Suprapubic skin (tissue), 4 donors: ENCODE results near the gene TBCEL. TPM values are rescaled to one million over a fixed set of nuclear protein-coding genes. Genes with fewer than 3 reads are reported as not detected.
"Not testable (repeated sequence)": the region's sequence is repeated elsewhere in the genome, so short reads cannot be mapped to it uniquely, and the experiment has no call there.

Experiments used
- DNase-seq, 2 donors: peaks; one replicate each; pipeline ENCODE4 v3.0.0-alpha.2; 2019; ENCODE audit warnings: low spot score in 2 of 2
- H3K27ac ChIP-seq: fragments of 200-600 bp; sonication (generic); one replicate; pipeline ENCODE4 v1.5.1; 2019
- H3K27me3 ChIP-seq: fragments of 200-600 bp; sonication (generic); one replicate; pipeline ENCODE4 v1.5.1; 2019
- H3K36me3 ChIP-seq: fragments of 200-600 bp; sonication (generic); one replicate; pipeline ENCODE4 v1.5.1; 2019
- H3K4me1 ChIP-seq: fragments of 200-600 bp; sonication (generic); one replicate; pipeline ENCODE4 v1.5.1; 2019
- H3K4me3 ChIP-seq: fragments of 200-600 bp; sonication (generic); one replicate; pipeline ENCODE4 v1.5.1; 2019; ENCODE audit warnings: mild to moderate bottlenecking
- H3K9me3 ChIP-seq: fragments of 200-600 bp; sonication (generic); one replicate; pipeline ENCODE4 v1.5.1; 2019
- CTCF ChIP-seq, 2 donors: fragments of 200-600 bp in 1 of 2; fragments of 450-650 bp in 1 of 2; sonication (generic) in 1 of 2; IDR thresholded peaks; one replicate each; pipeline ENCODE4 v1.5.1; 2016 to 2019; ENCODE audit warnings: antibody characterized with exemption in 2 of 2, mild to moderate bottlenecking in 1 of 2, moderate library complexity in 1 of 2
- EP300 ChIP-seq: sonication (generic); formaldehyde crosslinking; IDR thresholded peaks from one replicate; pipeline ENCODE4 v1.6.1; 2017; ENCODE audit warnings: antibody characterized with exemption
- POLR2A ChIP-seq, 2 donors: fragments of 450-650 bp; IDR thresholded peaks; one replicate each; pipeline ENCODE4 v1.6.1; 2017; ENCODE audit warnings: antibody characterized with exemption in 2 of 2, mild to moderate bottlenecking in 2 of 2, moderate library complexity in 2 of 2
- POLR2AphosphoS5 ChIP-seq, 3 donors: sonication (generic); formaldehyde crosslinking; IDR thresholded peaks; one replicate each; pipeline ENCODE4 v1.6.1; 2017; ENCODE audit warnings: antibody characterized with exemption in 3 of 3
- WGBS: methylation state at CpG from one replicate; pipeline ENCODE4 v1.1.5; 2018; 5-methylcytosine and 5-hydroxymethylcytosine counted together
- total RNA-seq, 4 donors: library from RNA; depleted of rRNA; stranded (reverse); fragments of >200 nt; gene quantifications; one replicate each; pipeline ENCODE4 v1.1.0, GENCODE V29; 2016

The TBCEL gene
- total RNA-seq, 4 donors from 2014 or later = 5.7 to 14.2 (median 9.5) TPM

GRCh38 chr11:121029813-121030445, 6.0 kb downstream of the TBCEL start:
- 72% methylated on average over 3 of the region's 3 CpGs for WGBS
- H3K36me3 ChIP-seq = no peaks in the 10 kb centered on the region

GRCh38 chr11:121031167-121031566, 7.3 kb downstream of the TBCEL start:
- 93% methylated on average over 2 of the region's 2 CpGs for WGBS
- Histone ChIP-seq H3K27ac (no peak overlapping the region), H3K9me3 (no peaks in the 10 kb centered on the region), H3K4me3 (no peak overlapping the region), H3K27me3 (no peaks in the 10 kb centered on the region), H3K4me1 (no peaks in the 10 kb centered on the region), H3K36me3 (no peaks in the 10 kb centered on the region)
- DNase-seq = no peak
- TF ChIP-seq CTCF (IDR thresholded peaks at IDR 0.05) (no peak), POLR2AphosphoS5 (IDR thresholded peaks at IDR 0.05) (no peak), POLR2A (IDR thresholded peaks at IDR 0.05) (no peak), EP300 (no peak)

More at GRCh38 chr11:121029813-121030445, 6.0 kb downstream of the TBCEL start:
- H3K27ac ChIP-seq = no peak overlapping the region
- TF ChIP-seq POLR2A (IDR thresholded peaks at IDR 0.05) (no peak), CTCF (IDR thresholded peaks at IDR 0.05) (no peak), EP300 (no peak), POLR2AphosphoS5 (IDR thresholded peaks at IDR 0.05) (no peak)
- H3K4me1 ChIP-seq = peaks cover 10% of the 10 kb centered on the region
- H3K9me3 ChIP-seq = no peaks in the 10 kb centered on the region
- no peak for DNase-seq
- H3K4me3 ChIP-seq = no peak overlapping the region
- no peaks in the 10 kb centered on the region for H3K27me3 ChIP-seq

GRCh38 chr11:121031648-121032047, 7.7 kb downstream of the TBCEL start:
- H3K36me3 ChIP-seq, H3K4me1 ChIP-seq, H3K27me3 ChIP-seq, DNase-seq, H3K4me3 ChIP-seq, H3K9me3 ChIP-seq, H3K27ac ChIP-seq: not testable (repeated sequence)
- WGBS = 100% methylated on average over 4 of the region's 4 CpGs

GRCh38 chr11:121032546-121032945, 8.6 kb downstream of the TBCEL start:
- H3K27me3 ChIP-seq = no peaks in the 10 kb centered on the region
- WGBS = 92% methylated on average over 3 of the region's 3 CpGs
- no peaks in the 10 kb centered on the region for H3K9me3 ChIP-seq
- no peak for TF ChIP-seq EP300
- no peak for TF ChIP-seq POLR2A (IDR thresholded peaks at IDR 0.05)
- no peak for TF ChIP-seq CTCF (IDR thresholded peaks at IDR 0.05)
- no peak for TF ChIP-seq POLR2AphosphoS5 (IDR thresholded peaks at IDR 0.05)
- H3K4me3 ChIP-seq = no peak overlapping the region
- no peak overlapping the region for H3K27ac ChIP-seq
- no peaks in the 10 kb centered on the region for H3K4me1 ChIP-seq
- no peak for DNase-seq
- no peaks in the 10 kb centered on the region for H3K36me3 ChIP-seq

GRCh38 chr11:121033635-121034034, 9.7 kb downstream of the TBCEL start:
- TF ChIP-seq POLR2AphosphoS5 (IDR thresholded peaks at IDR 0.05) (no peak), CTCF (IDR thresholded peaks at IDR 0.05) (no peak), EP300 (no peak), POLR2A (IDR thresholded peaks at IDR 0.05) (no peak)
- H3K36me3 ChIP-seq = no peaks in the 10 kb centered on the region
- H3K9me3 ChIP-seq = no peaks in the 10 kb centered on the region
- H3K27ac ChIP-seq = no peak overlapping the region
- no peaks in the 10 kb centered on the region for H3K27me3 ChIP-seq
- H3K4me3 ChIP-seq = no peak overlapping the region
- DNase-seq = no peak
- WGBS = 98% methylated on average over 4 of the region's 4 CpGs
- H3K4me1 ChIP-seq = no peaks in the 10 kb centered on the region
